GM20000 (cell line): ENCODE results near the gene PRUNE2.

Source experiments
- DNase-seq: peaks from one replicate; pipeline ENCODE4 v3.0.0; 2012; ENCODE audit warnings: low spot score
- CTCF ChIP-seq: IDR thresholded peaks from 2 replicates; pipeline ENCODE4 v1.5.1; 2012; ENCODE audit warnings: mild to moderate bottlenecking, control low read depth; ENCODE audit errors: extremely low read depth, missing control alignments

PRUNE2 gene

GRCh38 chr9:76609285-76610010, 296.5 kb downstream of the PRUNE2 start:
- no peak for DNase-seq
- TF ChIP-seq CTCF: no peak

GRCh38 chr9:76608575-76609273, 297.2 kb downstream of the PRUNE2 start:
- no peak for TF ChIP-seq CTCF
- DNase-seq: no peak

GRCh38 chr9:76607730-76608436, 298.0 kb downstream of the PRUNE2 start:
- TF ChIP-seq CTCF: no peak
- DNase-seq: no peak

DNA sequence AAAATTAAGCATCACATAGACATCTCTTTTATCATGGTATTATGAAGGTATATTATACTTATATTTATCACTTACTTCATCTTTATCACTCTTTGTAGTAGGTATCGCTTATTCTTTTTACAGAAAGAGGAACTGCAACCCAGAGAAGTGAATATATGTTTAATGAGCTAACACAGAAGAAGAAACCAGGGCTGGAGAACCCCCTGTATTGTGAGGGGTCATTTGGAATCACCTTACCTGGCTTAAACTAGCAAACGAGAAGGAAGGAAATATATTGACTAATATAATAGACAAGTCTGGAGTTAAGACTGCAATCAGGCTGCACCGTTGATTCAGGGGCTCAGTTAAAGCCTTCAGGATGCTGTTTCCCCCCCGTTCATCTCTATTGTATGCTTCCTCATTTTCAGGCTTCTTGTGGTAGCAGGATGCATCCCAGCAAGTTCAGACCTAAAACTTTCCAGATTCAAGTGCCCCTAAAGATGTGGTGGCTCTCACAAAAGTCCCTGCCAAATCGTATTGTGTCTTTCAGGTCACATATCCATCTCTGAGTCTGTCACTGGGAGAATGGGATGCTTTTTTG, 300.5 kb downstream of the PRUNE2 start:
- TF ChIP-seq CTCF: no peak
- DNase-seq: peak; percentile 50

DNA sequence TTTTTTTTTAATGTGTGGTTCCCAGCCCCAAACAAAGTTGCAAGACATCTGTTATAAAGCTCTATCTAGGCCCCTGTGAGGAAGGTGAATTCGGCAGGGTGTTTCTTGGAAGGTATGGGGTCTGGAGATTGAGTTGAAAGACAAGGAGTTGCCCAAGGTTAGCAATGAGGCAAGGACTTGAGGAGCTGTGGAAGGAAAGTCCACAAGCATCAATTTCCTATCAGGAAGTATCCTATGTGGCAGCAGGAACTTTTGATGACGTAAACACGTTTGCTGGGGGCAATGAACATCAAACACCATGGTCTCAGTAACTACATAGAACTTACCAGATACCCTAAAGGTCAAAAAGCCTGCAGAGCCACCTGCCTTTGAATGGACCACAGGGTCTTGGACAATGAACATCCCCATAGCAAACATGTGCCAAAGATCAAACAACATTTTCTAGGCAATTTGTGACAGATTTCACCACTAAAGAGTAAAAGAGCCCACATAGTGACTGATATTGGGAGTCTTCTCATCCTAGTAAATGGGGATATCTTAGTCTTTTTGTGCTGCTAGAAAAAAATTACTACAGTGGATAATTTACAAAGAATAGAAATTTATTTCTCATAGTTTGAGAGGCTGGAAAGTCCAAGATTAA, 301.9 kb downstream of the PRUNE2 start:
- DNase-seq: no peak
- no peak for TF ChIP-seq CTCF

- DNase-seq: no peak
- TF ChIP-seq CTCF: no peak
Measured at GRCh38 chr9:76603448-76603895, 302.4 kb downstream of the PRUNE2 start.
